Measurements from ENCODE around the gene AIFM1.

DNA sequence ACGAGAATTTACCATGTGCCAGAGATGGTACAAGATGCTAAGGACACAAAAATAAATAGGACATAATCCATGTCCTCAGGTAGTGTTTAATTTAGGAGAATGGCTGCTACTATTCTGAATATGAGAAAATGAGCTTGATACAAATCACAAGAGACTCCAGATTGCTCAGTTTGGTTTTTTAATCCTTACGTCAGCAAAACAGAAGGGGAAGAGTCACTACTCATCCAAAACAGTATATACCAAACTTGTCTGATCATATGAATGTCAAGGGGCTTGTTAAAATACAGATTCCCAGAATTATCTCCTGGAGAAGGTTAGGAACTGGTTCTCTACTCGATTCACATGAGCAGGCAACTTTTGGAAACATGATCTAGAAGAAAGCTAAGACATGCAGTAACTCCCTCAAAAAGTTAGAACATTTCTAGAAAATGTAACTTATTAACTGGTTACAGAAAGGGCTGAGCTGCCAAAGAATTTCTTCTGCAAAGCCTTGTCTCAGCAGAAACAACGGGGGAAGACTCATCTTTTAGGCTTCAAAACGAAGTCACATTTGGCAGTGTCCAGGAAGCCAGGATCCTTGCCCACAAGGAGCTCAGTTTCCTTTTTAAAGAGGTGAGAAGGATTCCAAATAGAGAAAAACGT lies 3.4 kb downstream of the AIFM1 start:
- TF ChIP-seq, protein P1, sequence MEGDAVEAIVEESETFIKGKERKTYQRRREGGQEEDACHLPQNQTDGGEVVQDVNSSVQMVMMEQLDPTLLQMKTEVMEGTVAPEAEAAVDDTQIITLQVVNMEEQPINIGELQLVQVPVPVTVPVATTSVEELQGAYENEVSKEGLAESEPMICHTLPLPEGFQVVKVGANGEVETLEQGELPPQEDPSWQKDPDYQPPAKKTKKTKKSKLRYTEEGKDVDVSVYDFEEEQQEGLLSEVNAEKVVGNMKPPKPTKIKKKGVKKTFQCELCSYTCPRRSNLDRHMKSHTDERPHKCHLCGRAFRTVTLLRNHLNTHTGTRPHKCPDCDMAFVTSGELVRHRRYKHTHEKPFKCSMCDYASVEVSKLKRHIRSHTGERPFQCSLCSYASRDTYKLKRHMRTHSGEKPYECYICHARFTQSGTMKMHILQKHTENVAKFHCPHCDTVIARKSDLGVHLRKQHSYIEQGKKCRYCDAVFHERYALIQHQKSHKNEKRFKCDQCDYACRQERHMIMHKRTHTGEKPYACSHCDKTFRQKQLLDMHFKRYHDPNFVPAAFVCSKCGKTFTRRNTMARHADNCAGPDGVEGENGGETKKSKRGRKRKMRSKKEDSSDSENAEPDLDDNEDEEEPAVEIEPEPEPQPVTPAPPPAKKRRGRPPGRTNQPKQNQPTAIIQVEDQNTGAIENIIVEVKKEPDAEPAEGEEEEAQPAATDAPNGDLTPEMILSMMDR (IDR thresholded peaks at IDR 0.05; ENCODE audit: extremely low read depth in 1 of 2, insufficient read depth in 1 of 2, low read depth in 1 of 2, low read length in 2 of 2): no peak
- TF ChIP-seq POLR2A (IDR thresholded peaks at IDR 0.05; ENCODE audit: low read depth, low read length) (no peak), MYC (IDR thresholded peaks at IDR 0.05; ENCODE audit: low read depth, low read length) (no peak), EZH2 (IDR thresholded peaks at IDR 0.05; ENCODE audit: borderline replicate concordance, low read depth, low read length, severe bottlenecking) (no peak), POLR2AphosphoS5 (IDR thresholded peaks at IDR 0.05; ENCODE audit: insufficient read depth, low read depth, low read length) (no peak), JUN (IDR thresholded peaks at IDR 0.05; ENCODE audit: borderline replicate concordance, insufficient read depth, insufficient read length, low read depth) (no peak)

Measured in endothelial cell of umbilical vein (primary cell).